Vagina (tissue), 2 donors: ENCODE data around the gene RPP14.

Experiments
- POLR2A ChIP-seq, 2 donors: fragments of 450-650 bp; IDR thresholded peaks; one replicate each; pipeline ENCODE4 v1.6.1; 2017; ENCODE audit warnings: antibody characterized with exemption in 2 of 2, mild to moderate bottlenecking in 2 of 2, moderate library complexity in 2 of 2
- TF ChIP-seq, protein P1 (sequence below), 3 experiments: fragments of 450-650 bp in 2 of 3; fragments of 200-600 bp in 1 of 3; sonication (generic) in 1 of 3; IDR thresholded peaks; one replicate each; pipeline ENCODE4 v1.5.1; 2017 to 2019; ENCODE audit warnings: antibody characterized with exemption in 3 of 3, mild to moderate bottlenecking in 2 of 3, moderate library complexity in 2 of 3

DNA sequence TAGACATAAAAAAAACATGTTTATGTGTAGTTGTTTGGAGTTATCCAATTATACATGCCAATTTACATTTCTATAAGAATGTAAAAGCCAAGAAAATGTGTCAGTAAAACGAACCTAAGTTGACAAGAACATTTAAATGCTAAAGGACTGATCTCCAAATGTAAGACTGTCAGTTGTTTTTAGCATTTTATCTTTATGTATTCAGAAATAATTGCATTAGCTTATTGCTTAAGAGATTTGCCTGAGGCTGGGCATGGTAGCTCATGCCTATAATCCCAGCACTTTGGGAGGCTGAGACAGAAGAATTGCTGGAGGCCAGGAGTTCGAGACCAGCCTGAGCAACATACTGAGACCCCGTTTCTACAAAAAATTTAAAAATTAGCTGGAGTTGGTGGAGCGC is 53.6 kb downstream of the RPP14 start:
- TF ChIP-seq, protein P1, sequence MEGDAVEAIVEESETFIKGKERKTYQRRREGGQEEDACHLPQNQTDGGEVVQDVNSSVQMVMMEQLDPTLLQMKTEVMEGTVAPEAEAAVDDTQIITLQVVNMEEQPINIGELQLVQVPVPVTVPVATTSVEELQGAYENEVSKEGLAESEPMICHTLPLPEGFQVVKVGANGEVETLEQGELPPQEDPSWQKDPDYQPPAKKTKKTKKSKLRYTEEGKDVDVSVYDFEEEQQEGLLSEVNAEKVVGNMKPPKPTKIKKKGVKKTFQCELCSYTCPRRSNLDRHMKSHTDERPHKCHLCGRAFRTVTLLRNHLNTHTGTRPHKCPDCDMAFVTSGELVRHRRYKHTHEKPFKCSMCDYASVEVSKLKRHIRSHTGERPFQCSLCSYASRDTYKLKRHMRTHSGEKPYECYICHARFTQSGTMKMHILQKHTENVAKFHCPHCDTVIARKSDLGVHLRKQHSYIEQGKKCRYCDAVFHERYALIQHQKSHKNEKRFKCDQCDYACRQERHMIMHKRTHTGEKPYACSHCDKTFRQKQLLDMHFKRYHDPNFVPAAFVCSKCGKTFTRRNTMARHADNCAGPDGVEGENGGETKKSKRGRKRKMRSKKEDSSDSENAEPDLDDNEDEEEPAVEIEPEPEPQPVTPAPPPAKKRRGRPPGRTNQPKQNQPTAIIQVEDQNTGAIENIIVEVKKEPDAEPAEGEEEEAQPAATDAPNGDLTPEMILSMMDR (IDR thresholded peaks at IDR 0.05): no peak
- no peak for TF ChIP-seq POLR2A (IDR thresholded peaks at IDR 0.05)
